ENCODE measurements around the gene SHF. TPM values are rescaled to one million over a fixed set of nuclear protein-coding genes. Genes with fewer than 3 reads are reported as not detected.
A peak's percentile ranks its signal among the peaks of the same experiment; 100 is the strongest.

The SHF gene
- total RNA-seq, 1 donor from 2014 or later = 7.1 TPM

DNA sequence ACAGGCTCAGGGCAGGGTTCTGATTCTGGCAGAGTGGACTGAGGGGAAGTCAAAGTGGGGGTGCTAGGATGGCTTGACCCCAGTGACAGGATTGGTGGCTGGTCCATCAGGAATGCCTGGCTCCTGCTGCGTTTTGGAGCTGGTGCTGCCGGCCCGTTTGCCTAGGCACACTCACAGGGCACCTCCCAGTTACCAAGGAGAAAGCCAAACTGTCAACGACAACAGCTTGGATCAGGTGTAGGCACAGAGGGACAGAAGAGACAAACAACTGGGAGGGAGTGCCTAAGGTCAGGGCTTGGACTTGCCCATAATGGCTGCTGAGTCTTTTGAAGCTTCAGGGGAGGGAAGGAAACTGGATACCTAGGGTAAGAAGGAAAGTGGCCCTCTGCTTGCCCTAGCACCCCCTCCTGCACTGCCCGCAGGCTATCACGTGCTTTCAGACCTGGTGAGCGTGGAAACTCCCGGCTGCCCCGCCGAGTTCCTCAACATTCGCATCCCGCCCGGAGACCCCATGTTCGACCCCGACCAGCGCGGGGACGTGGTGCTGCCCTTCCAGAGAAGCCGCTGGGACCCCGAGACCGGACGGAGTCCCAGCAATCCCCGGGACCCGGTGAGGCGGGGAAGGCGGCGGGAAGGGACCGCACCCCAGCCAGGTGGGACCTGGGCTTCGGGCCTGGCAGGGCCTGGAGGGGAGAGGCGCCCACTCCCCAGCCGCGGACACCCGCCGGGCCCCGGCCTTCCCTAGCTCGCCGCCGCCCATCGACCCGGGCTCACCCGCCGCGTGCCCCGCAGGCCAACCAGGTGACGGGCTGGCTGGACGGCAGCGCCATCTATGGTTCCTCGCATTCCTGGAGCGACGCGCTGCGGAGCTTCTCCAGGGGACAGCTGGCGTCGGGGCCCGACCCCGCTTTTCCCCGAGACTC lies 52.8 kb downstream of the SHF start:
- Histone ChIP-seq H3K4me3 (peak overlapping the region; percentile 14), H3K27me3 (peaks cover 31% of the 10 kb centered on the region), H3K27ac (no peak overlapping the region), H3K4me1 (peaks cover 9% of the 10 kb centered on the region), H3K9me3 (no peaks in the 10 kb centered on the region), H3K36me3 (no peaks in the 10 kb centered on the region)
- DNase-seq (peak; percentile 71), ATAC-seq (no peak)
- TF ChIP-seq, protein P1, sequence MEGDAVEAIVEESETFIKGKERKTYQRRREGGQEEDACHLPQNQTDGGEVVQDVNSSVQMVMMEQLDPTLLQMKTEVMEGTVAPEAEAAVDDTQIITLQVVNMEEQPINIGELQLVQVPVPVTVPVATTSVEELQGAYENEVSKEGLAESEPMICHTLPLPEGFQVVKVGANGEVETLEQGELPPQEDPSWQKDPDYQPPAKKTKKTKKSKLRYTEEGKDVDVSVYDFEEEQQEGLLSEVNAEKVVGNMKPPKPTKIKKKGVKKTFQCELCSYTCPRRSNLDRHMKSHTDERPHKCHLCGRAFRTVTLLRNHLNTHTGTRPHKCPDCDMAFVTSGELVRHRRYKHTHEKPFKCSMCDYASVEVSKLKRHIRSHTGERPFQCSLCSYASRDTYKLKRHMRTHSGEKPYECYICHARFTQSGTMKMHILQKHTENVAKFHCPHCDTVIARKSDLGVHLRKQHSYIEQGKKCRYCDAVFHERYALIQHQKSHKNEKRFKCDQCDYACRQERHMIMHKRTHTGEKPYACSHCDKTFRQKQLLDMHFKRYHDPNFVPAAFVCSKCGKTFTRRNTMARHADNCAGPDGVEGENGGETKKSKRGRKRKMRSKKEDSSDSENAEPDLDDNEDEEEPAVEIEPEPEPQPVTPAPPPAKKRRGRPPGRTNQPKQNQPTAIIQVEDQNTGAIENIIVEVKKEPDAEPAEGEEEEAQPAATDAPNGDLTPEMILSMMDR (IDR thresholded peaks at IDR 0.05) = no peak
- intact Hi-C loops (cut with DNase I) = no loop called here

DNA sequence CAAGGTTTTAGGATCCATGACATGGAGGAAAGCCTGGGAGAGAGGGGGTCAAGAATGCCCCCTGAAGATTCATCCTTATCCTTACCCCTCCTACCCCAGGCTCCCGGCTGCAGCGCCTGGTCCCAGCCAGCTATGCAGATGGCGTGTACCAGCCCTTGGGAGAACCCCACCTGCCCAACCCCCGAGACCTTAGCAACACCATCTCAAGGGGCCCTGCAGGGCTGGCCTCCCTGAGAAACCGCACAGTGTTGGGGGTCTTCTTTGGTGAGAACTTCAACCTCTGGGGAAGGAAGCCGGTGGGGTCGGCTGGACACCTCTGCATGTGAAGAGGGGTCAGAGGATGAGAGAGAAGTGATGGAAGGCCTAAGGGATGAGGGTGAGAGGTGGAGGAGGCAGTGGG lies 53.7 kb downstream of the SHF start:
- H3K27ac ChIP-seq = no peak overlapping the region
- H3K27me3 ChIP-seq = peaks cover 40% of the 10 kb centered on the region
- H3K9me3 ChIP-seq = no peaks in the 10 kb centered on the region
- intact Hi-C loops (cut with DNase I) = no loop called here
- no peak overlapping the region for H3K4me3 ChIP-seq
- ATAC-seq = no peak
- peak; percentile 58 for DNase-seq
- no peaks in the 10 kb centered on the region for H3K36me3 ChIP-seq
- TF ChIP-seq, protein P1 (IDR thresholded peaks at IDR 0.05) = no peak
- H3K4me1 ChIP-seq = peaks cover 9% of the 10 kb centered on the region

DNA sequence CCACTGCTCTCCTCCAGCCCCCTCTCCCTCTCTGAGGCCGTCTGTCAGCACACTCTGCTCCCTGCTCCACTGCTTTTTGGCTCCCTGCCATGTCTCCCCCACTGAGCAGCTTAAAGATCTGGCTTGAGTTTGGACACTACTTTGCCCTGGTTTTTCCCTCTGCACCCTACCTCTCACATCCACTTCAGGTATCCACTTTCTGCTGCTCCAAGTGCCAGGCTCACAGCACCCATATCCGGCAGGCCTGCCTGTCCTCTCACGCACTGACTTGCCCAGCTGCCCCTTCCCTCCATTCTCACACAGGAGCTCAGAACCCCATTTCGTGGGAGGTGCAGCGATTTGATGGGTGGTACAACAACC lies 54.2 kb downstream of the SHF start:
- ATAC-seq (peak; percentile 2), DNase-seq (peak; percentile 70)
- H3K4me1 ChIP-seq = peaks cover 9% of the 10 kb centered on the region
- intact Hi-C loops (cut with DNase I) = no loop called here
- H3K27ac ChIP-seq = no peak overlapping the region
- H3K9me3 ChIP-seq = no peaks in the 10 kb centered on the region
- H3K4me3 ChIP-seq = no peak overlapping the region
- TF ChIP-seq, protein P1 (IDR thresholded peaks at IDR 0.05) = no peak
- H3K27me3 ChIP-seq = peaks cover 45% of the 10 kb centered on the region
- H3K36me3 ChIP-seq = no peaks in the 10 kb centered on the region

DNA sequence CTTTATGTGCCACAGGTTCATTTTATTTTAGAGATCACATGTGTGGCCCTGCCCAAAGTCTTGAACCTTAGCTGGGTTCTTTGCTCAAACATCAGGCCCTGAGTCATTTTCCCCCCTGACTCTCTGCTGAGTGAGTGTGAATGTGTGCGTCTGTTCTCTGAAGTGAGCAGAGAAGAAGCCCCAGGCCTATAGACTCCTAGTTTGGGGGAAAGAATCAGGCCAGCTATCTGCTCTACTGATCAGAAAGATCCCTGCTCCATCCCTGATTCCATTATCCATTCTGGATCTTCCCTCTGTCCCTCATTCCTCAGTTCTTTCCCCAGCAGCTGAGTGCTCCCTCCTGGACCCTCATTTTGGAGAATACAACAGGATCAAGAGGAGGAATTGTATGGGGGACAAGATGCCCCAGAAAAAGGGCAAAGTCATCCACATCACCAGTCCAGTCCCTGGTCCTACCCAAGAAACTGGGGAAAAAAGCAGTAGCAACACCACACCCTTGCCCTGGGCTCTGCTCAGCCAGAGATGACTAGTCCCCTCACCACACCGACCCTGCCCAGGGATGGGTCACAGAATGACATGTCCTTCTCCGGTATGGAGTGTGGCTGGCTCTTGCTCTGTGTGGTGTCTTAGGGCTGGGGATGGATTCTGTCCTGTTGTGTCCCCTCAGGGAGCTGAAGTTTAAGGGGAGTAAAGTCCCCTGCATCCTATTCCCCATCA lies 54.8 kb downstream of the SHF start:
- H3K36me3 ChIP-seq = no peaks in the 10 kb centered on the region
- H3K27ac ChIP-seq = no peak overlapping the region
- peaks cover 50% of the 10 kb centered on the region for H3K27me3 ChIP-seq
- intact Hi-C loops (cut with DNase I) = no loop called here
- no peaks in the 10 kb centered on the region for H3K9me3 ChIP-seq
- peaks cover 9% of the 10 kb centered on the region for H3K4me1 ChIP-seq
- ATAC-seq = no peak
- no peak overlapping the region for H3K4me3 ChIP-seq
- TF ChIP-seq, protein P1 (IDR thresholded peaks at IDR 0.05) = no peak
- no peak for DNase-seq

DNA sequence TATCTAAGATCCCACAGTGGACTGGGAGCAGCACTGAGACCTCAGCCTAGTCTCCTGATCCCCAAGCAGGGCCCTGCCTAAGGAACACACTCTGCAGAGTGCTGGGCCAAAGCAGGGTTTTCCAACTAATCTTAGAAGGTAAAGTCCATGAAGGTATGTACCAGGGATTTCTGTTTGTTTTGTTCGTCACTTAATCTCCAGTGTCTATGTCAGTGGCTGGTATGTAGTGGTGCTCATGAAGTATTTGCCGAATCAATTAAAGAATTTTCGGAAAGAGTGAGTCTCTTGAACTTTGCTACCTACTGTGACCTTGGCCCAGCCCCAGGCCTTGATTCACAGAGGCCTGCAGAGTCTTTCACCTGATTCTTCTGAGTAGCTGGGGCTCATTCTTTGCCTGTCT lies 56.3 kb downstream of the SHF start:
- H3K36me3 ChIP-seq = no peaks in the 10 kb centered on the region
- peaks cover 9% of the 10 kb centered on the region for H3K4me1 ChIP-seq
- peak overlapping the region; percentile 80 for H3K27ac ChIP-seq
- H3K4me3 ChIP-seq = peak overlapping the region; percentile 56
- H3K9me3 ChIP-seq = no peaks in the 10 kb centered on the region
- TF ChIP-seq, protein P1 (IDR thresholded peaks at IDR 0.05) = no peak
- intact Hi-C loops (cut with DNase I) = no loop called here
- DNase-seq = peak; percentile 71
- peak; percentile 5 for ATAC-seq
- peaks cover 56% of the 10 kb centered on the region for H3K27me3 ChIP-seq

Data from upper lobe of right lung (tissue), 1 donor.